BJ (cell line): Measurements from ENCODE around the gene CCDC171. TPM values are rescaled to one million over a fixed set of nuclear protein-coding genes. Genes with fewer than 3 reads are reported as not detected.
"Not testable (repeated sequence)": the region's sequence is repeated elsewhere in the genome, so short reads cannot be mapped to it uniquely, and the experiment has no call there.

Experiments
- CTCF ChIA-PET: fragments of 350-600 bp; formaldehyde crosslinking; extraction: SDS; loops from one replicate; lab custom pipeline; 2021; ENCODE audit warnings: antibody characterized with exemption, inconsistent platforms; lab: Yijun Ruan, JAX
- POLR2A ChIA-PET: fragments of 300-600 bp; sonication (Branson Sonifier 250); formaldehyde crosslinking; extraction: SDS; loops from one replicate; lab custom pipeline; 2021; ENCODE audit warnings: antibody characterized with exemption; lab: Charles Lee
- DNase-seq: peaks from one replicate; pipeline ENCODE4 v3.0.0-alpha.2; 2011; ENCODE audit warnings: low read depth
- H3K27me3 ChIP-seq: 2 replicates; pipeline ENCODE4 v1.6.0; 2011; ENCODE audit warnings: low read length; ENCODE audit not compliant: control insufficient read depth, insufficient read depth
- H3K36me3 ChIP-seq: 2 replicates; pipeline ENCODE4 v1.5.1; 2011; ENCODE audit warnings: low read length; ENCODE audit not compliant: control insufficient read depth, insufficient read depth
- H3K4me3 ChIP-seq: 2 replicates; pipeline ENCODE4 v1.5.1; 2011; ENCODE audit warnings: low read depth, mild to moderate bottlenecking, control low read depth, low read length
- polyA plus RNA-seq: library from polyadenylated mRNA; depleted of rRNA; stranded (reverse); fragments of >200 nt; gene quantifications from 2 replicates; pipeline ENCODE4 v1.2.3, GENCODE V29; 2011
- TF ChIP-seq, protein P1 (sequence below): IDR thresholded peaks from 2 replicates; pipeline ENCODE4 v1.5.1; 2011; ENCODE audit warnings: low read depth, mild to moderate bottlenecking, control low read depth, inconsistent platforms, low read length, moderate library complexity; ENCODE audit not compliant: insufficient read depth

The CCDC171 gene
- polyA plus RNA-seq, 1 experiment: 0.39 TPM

GRCh38 chr9:15584379-15584778 lies 31.5 kb downstream of the CCDC171 start:
- DNase-seq: no peak
- Histone ChIP-seq H3K36me3 (no peaks in the 10 kb centered on the region), H3K4me3 (no peak overlapping the region), H3K27me3 (no peaks in the 10 kb centered on the region)
- ChIA-PET POLR2A (no interaction called here), CTCF (no interaction called here)
- TF ChIP-seq, protein P1, sequence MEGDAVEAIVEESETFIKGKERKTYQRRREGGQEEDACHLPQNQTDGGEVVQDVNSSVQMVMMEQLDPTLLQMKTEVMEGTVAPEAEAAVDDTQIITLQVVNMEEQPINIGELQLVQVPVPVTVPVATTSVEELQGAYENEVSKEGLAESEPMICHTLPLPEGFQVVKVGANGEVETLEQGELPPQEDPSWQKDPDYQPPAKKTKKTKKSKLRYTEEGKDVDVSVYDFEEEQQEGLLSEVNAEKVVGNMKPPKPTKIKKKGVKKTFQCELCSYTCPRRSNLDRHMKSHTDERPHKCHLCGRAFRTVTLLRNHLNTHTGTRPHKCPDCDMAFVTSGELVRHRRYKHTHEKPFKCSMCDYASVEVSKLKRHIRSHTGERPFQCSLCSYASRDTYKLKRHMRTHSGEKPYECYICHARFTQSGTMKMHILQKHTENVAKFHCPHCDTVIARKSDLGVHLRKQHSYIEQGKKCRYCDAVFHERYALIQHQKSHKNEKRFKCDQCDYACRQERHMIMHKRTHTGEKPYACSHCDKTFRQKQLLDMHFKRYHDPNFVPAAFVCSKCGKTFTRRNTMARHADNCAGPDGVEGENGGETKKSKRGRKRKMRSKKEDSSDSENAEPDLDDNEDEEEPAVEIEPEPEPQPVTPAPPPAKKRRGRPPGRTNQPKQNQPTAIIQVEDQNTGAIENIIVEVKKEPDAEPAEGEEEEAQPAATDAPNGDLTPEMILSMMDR: no peak

- TF ChIP-seq, protein P1: no peak
- H3K27me3 ChIP-seq: no peaks in the 10 kb centered on the region
- ChIA-PET POLR2A (no interaction called here), CTCF (interaction anchor here (0.6 to 1.6 kb wide), 3 partner anchors 14 to 39 kb away, joined by 3 to 4 read pairs (median 3); partner anchors contain the start of gene CCDC171)
- H3K4me3 ChIP-seq: no peak overlapping the region
- no peak for DNase-seq
- H3K36me3 ChIP-seq: no peaks in the 10 kb centered on the region
These were observed 39.5 kb downstream of the CCDC171 start for GRCh38 chr9:15592317-15592716.

DNA sequence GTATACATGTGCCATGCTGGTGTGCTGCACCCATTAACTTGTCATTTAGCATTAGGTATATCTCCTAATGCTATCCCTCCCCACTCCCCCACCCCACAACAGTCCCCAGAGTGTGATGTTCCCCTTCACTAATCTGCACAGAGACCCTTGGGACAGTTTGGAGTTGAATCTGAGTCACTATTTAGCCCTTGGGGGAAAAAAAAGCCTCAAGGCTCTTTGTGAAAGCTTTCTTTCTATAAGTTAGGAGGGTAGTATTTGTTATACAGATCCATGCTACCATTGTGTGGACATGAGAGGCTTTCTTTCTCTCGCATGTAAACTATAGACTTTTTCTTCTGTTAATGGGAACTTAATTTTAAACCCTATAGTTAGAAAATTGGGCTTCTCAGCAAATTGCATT lies 40.1 kb downstream of the CCDC171 start:
- DNase-seq, POLR2A ChIA-PET, H3K4me3 ChIP-seq, H3K36me3 ChIP-seq, H3K27me3 ChIP-seq: not testable (repeated sequence)
- CTCF ChIA-PET: interaction anchor here (0.6 to 1.6 kb wide), 2 partner anchors 13 to 40 kb away, joined by 3 to 4 read pairs; partner anchors contain the start of gene CCDC171

- H3K27me3 ChIP-seq, CTCF ChIA-PET, H3K4me3 ChIP-seq, DNase-seq, H3K36me3 ChIP-seq, POLR2A ChIA-PET: not testable (repeated sequence)
These were observed 48.0 kb downstream of the CCDC171 start for GRCh38 chr9:15600666-15601330.

- ChIA-PET POLR2A (no interaction called here), CTCF (interaction anchor here (0.6 to 1.5 kb wide), 13 partner anchors 9 to 503 kb away, joined by 3 to 6 read pairs (median 3); no protein-coding TSS in a partner anchor)
- no peak for DNase-seq
- no peak overlapping the region for H3K4me3 ChIP-seq
- no peaks in the 10 kb centered on the region for H3K27me3 ChIP-seq
- TF ChIP-seq, protein P1: peak; percentile 50
- H3K36me3 ChIP-seq: no peaks in the 10 kb centered on the region
These were observed 54.0 kb downstream of the CCDC171 start for GRCh38 chr9:15606643-15607472.

GRCh38 chr9:15612962-15613361 lies 60.1 kb downstream of the CCDC171 start:
- ChIA-PET POLR2A (no interaction called here), CTCF (no interaction called here)
- DNase-seq: no peak
- H3K27me3 ChIP-seq: no peaks in the 10 kb centered on the region
- TF ChIP-seq, protein P1: no peak
- no peak overlapping the region for H3K4me3 ChIP-seq
- no peaks in the 10 kb centered on the region for H3K36me3 ChIP-seq
